HepG2 (cell line): Measurements from ENCODE around the gene CBX6.

ENCODE experiments used
- ARNT ChIP-seq: fragments of 450-650 bp; IDR thresholded peaks from 2 replicates; pipeline ENCODE4 v1.6.1; 2017
- BCL6 ChIP-seq: IDR thresholded peaks from 2 replicates; pipeline ENCODE4 v1.6.1; 2016; ENCODE audit warnings: missing genetic modification reagents, missing compliant biosample characterization
- CREB1 ChIP-seq, 2 experiments: fragments of 450-650 bp in 1 of 2; IDR thresholded peaks; 2 replicates each; pipeline ENCODE4 v1.6.1; 2016 to 2017; ENCODE audit warnings: control low read depth in 1 of 2, mild to moderate bottlenecking in 1 of 2, missing compliant biosample characterization in 1 of 2, missing genetic modification characterization in 1 of 2
- EZH2 ChIP-seq: conservative IDR thresholded peaks from 2 replicates; pipeline ENCODE4 v1.6.1; 2012; ENCODE audit warnings: mild to moderate bottlenecking, low read depth, low read length, moderate library complexity
- JDP2 ChIP-seq: sonication (generic); formaldehyde crosslinking; IDR thresholded peaks from 2 replicates; pipeline ENCODE4 v1.8.1; 2022; ENCODE audit warnings: missing genetic modification reagents, borderline replicate concordance
- NBN ChIP-seq: fragments of 450-650 bp; conservative IDR thresholded peaks from 2 replicates; pipeline ENCODE4 v1.6.1; 2017
- NFRKB ChIP-seq: fragments of 450-650 bp; IDR thresholded peaks from 2 replicates; pipeline ENCODE4 v1.6.1; 2017
- POLR2A ChIP-seq, 2 experiments: IDR thresholded peaks; 2 replicates each; pipeline ENCODE4 v1.6.1; 2011; ENCODE audit warnings: low read depth in 2 of 2, low read length in 2 of 2, mild to moderate bottlenecking in 1 of 2, moderate library complexity in 1 of 2; ENCODE audit not compliant: insufficient read depth in 1 of 2
- TARDBP ChIP-seq: sonication (generic); formaldehyde crosslinking; IDR thresholded peaks from 2 replicates; pipeline ENCODE4 v1.8.0; 2022; ENCODE audit warnings: mild to moderate bottlenecking, missing genetic modification reagents
- TF ChIP-seq, protein P1 (sequence below): sonication (generic); formaldehyde crosslinking; IDR thresholded peaks from 2 replicates; pipeline ENCODE4 v1.5.0; 2020; ENCODE audit warnings: mild to moderate bottlenecking, missing genetic modification reagents, moderate library complexity
- TF ChIP-seq, protein P2 (sequence below): sonication (generic); formaldehyde crosslinking; IDR thresholded peaks from 2 replicates; pipeline ENCODE4 v1.4.0; 2020; ENCODE audit warnings: missing genetic modification reagents

DNA sequence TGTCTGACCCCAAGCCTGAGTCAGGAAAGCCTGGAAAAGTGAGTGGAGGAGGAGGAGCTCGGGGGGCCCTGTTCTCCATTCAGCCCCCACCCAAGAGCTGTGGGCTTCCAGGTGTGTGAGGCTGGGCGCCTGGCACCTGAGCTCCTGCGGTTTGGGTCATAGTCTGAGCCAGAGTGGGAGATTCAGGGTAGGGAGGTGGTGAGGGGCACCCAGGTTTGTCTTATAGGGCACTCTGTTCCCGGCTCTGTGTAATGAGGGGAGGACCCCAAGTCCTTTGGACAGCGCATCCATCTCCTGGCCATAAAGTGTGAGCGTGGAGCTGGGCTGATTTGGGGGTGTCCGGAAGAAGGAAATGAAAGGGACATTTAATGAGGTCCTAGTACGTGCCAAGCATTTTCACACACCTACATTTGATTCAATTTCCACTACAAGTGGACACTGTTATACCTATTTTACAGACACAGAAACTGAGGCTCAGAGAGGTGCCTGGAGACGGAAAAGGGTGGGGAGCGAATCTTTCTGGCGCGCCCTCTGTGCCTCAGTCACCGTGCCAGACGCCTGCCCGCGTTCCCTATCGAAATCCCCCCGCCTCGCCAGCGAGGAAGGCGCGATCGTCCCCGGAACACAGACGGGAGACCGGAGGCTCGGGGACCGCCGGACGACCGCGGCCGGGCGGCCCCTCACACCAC lies 29.4 kb downstream of the CBX6 start:
- TF ChIP-seq NBN (no peak), POLR2A (IDR thresholded peaks at IDR 0.05; ENCODE audit: insufficient read depth in 1 of 2, low read depth in 2 of 2, low read length in 2 of 2) (no peak), ARNT (no peak), JDP2 (no peak), CREB1 (IDR thresholded peaks at IDR 0.05) (no peak), CREB1 (CRISPR knock-in tag; IDR thresholded peaks at IDR 0.05) (no peak), BCL6 (no peak), NFRKB (no peak), TARDBP (no peak), EZH2 (no peak)
- TF ChIP-seq, protein P1, sequence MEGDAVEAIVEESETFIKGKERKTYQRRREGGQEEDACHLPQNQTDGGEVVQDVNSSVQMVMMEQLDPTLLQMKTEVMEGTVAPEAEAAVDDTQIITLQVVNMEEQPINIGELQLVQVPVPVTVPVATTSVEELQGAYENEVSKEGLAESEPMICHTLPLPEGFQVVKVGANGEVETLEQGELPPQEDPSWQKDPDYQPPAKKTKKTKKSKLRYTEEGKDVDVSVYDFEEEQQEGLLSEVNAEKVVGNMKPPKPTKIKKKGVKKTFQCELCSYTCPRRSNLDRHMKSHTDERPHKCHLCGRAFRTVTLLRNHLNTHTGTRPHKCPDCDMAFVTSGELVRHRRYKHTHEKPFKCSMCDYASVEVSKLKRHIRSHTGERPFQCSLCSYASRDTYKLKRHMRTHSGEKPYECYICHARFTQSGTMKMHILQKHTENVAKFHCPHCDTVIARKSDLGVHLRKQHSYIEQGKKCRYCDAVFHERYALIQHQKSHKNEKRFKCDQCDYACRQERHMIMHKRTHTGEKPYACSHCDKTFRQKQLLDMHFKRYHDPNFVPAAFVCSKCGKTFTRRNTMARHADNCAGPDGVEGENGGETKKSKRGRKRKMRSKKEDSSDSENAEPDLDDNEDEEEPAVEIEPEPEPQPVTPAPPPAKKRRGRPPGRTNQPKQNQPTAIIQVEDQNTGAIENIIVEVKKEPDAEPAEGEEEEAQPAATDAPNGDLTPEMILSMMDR (CRISPR knock-in tag) = no peak
- TF ChIP-seq, protein P2, sequence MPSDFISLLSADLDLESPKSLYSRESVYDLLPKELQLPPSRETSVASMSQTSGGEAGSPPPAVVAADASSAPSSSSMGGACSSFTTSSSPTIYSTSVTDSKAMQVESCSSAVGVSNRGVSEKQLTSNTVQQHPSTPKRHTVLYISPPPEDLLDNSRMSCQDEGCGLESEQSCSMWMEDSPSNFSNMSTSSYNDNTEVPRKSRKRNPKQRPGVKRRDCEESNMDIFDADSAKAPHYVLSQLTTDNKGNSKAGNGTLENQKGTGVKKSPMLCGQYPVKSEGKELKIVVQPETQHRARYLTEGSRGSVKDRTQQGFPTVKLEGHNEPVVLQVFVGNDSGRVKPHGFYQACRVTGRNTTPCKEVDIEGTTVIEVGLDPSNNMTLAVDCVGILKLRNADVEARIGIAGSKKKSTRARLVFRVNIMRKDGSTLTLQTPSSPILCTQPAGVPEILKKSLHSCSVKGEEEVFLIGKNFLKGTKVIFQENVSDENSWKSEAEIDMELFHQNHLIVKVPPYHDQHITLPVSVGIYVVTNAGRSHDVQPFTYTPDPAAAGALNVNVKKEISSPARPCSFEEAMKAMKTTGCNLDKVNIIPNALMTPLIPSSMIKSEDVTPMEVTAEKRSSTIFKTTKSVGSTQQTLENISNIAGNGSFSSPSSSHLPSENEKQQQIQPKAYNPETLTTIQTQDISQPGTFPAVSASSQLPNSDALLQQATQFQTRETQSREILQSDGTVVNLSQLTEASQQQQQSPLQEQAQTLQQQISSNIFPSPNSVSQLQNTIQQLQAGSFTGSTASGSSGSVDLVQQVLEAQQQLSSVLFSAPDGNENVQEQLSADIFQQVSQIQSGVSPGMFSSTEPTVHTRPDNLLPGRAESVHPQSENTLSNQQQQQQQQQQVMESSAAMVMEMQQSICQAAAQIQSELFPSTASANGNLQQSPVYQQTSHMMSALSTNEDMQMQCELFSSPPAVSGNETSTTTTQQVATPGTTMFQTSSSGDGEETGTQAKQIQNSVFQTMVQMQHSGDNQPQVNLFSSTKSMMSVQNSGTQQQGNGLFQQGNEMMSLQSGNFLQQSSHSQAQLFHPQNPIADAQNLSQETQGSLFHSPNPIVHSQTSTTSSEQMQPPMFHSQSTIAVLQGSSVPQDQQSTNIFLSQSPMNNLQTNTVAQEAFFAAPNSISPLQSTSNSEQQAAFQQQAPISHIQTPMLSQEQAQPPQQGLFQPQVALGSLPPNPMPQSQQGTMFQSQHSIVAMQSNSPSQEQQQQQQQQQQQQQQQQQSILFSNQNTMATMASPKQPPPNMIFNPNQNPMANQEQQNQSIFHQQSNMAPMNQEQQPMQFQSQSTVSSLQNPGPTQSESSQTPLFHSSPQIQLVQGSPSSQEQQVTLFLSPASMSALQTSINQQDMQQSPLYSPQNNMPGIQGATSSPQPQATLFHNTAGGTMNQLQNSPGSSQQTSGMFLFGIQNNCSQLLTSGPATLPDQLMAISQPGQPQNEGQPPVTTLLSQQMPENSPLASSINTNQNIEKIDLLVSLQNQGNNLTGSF (CRISPR knock-in tag) = no peak
